Measurements from ENCODE around the gene HLCS. TPM values are rescaled to one million over a fixed set of nuclear protein-coding genes. Genes with fewer than 3 reads are reported as not detected.

HLCS gene
- total and polyA plus RNA-seq, 2 of the 8 experiments (the other 6 are each of a cell fraction or from before 2014, with no cell fraction given): 4.7 to 12.2 TPM

DNA sequence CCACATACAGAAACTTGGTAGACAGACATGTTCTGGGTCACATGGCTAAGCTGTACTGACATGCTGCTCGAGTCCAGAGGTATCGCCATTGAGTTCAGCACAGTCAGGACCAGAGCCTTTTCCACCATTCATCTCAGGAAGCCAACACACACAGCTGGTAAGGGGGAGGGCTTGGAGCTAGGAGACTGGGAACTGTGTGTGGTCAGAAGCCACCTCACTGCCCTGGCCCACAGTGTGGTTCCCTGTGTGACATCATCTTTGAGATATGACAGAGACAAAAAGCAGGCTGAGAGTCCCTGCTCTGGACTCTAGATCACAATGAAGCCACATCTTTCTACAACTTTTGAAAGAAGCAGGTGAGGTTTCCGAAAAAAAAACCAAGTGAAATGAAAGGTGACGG is 160.4 kb downstream of the HLCS start (continued):
- TF ChIP-seq, protein P1, sequence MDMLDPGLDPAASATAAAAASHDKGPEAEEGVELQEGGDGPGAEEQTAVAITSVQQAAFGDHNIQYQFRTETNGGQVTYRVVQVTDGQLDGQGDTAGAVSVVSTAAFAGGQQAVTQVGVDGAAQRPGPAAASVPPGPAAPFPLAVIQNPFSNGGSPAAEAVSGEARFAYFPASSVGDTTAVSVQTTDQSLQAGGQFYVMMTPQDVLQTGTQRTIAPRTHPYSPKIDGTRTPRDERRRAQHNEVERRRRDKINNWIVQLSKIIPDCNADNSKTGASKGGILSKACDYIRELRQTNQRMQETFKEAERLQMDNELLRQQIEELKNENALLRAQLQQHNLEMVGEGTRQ (IDR thresholded peaks at IDR 0.05; ENCODE audit: low read length): no peak
- TF ChIP-seq PHF8 (conservative IDR thresholded peaks at IDR 0.05; ENCODE audit: low read depth, low read length) (no peak), CTCF (IDR thresholded peaks at IDR 0.05; ENCODE audit: control extremely low read depth in 1 of 3, insufficient read depth in 1 of 3, low read depth in 1 of 3, low read length in 3 of 3) (no peak), CHD1 (IDR thresholded peaks at IDR 0.05; ENCODE audit: low read depth, low read length) (no peak), TCF12 (IDR thresholded peaks at IDR 0.05; ENCODE audit: low read depth, low read length) (no peak)

Data from H1 (cell line).